NCI-H748 (cell line): ENCODE results near the gene TACC2.
"Not testable (repeated sequence)": the region's sequence is repeated elsewhere in the genome, so short reads cannot be mapped to it uniquely, and the experiment has no call there.

Experiments
- DNase-seq: peaks from one replicate; lab custom pipeline; 2025; ENCODE audit not compliant: unreplicated experiment; lab: John Stamatoyannopoulos, UW

TACC2 gene

GRCh38 chr10:122022276-122022675 is 33.3 kb downstream of the TACC2 start:
- no peak for DNase-seq

DNA sequence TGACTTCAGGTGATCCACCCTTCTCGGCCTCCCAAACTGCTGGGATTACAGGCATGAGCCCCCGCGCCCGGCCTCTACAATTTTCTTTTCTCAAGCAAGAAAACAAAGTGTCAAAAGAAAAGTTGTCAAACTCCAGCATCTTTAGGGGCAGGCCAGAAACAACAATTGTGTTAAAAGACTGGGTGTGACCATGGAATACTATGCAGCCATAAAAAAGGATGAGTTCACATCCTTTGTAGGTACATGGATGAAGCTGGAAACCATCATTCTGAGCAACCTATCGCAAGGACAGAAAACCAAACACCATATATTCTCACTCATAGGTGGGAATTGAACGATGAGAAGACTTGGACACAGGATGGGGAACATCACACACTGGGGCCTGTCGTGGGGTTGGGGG is 34.3 kb downstream of the TACC2 start:
- DNase-seq = not testable (repeated sequence)

DNA sequence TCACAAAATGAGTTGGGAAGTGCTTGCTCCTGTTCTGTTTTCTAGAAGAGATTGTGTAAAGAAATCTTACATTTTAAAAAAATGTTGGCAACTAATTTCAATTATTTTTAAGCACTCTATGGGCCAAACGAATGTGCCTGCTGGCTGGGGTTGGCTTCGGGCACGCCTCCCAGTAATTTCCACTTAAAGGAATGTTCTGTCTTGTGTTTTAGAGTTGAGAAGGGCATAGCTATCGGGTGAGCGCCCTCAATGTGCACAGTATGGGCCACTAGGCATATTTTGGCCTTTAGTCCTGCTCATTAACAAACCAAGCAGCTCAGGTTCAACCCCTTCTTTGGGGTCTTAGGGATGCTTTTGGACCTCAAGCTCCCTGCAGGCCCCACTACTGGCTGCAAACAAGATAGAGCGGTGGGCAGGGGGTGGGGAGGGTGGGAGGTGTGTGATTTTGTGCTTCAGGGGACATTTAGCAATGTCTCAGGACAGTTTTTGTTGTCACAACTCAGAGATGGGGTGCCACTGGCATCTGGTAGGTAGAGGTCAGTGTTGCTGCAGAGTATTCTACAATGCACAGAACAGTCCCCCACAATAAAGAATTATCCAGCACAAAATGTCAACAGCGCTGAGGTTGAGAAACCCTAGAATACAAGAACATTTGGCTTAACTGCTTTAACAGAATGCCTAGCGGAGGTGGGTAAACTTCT is 40.7 kb downstream of the TACC2 start:
- no peak for DNase-seq

GRCh38 chr10:122030200-122030552 is 41.2 kb downstream of the TACC2 start:
- no peak for DNase-seq

- peak; percentile 22 for DNase-seq
These were observed 44.4 kb downstream of the TACC2 start for GRCh38 chr10:122033224-122033926.

GRCh38 chr10:122034149-122034756 is 45.3 kb downstream of the TACC2 start:
- DNase-seq = no peak

GRCh38 chr10:122040786-122041185 is 51.8 kb downstream of the TACC2 start:
- DNase-seq = no peak

- DNase-seq = no peak
These were observed 53.9 kb downstream of the TACC2 start for GRCh38 chr10:122042836-122043235.

GRCh38 chr10:122044045-122044661 is 55.2 kb downstream of the TACC2 start:
- DNase-seq = peak; percentile 57

DNA sequence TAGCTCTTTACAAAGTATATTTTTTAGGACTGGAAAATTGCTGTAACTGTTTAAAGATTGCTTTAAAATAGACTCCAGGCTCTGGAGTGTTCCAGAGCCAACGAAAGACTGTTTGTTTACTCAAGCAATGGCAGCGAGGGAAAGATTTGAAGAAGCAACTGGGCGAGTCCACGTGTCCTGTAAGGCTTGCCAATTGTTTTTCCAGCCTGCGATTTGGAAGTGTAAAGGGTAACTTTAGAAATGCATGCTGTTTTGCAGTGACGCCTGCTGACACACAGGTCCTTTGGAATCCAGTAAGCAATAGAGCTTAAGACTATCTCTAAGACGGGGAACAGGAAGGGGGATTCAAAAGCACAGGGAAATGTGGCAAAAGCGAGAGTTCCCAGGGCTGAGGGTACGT is 55.8 kb downstream of the TACC2 start:
- DNase-seq = peak; percentile 7

DNA sequence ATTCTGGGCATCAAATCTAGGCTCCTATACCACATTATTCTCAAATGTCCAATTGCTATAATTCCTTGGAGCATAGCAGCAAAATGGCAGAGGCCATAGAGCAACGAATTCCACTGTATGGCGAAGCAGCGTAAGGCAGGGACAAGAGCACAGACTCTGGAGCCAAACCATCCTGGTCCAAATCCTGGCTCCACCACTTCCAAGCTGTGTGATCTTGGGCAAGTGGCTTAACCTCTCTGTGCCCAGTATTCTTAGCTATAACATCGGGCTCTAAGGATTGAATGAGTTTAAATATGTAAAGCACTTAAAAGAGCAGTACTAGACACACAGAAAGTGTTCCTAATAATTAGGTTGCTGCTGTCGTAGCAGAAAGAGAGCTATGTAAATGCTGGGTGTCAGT is 56.2 kb downstream of the TACC2 start:
- DNase-seq = no peak

GRCh38 chr10:122047560-122047959 is 58.6 kb downstream of the TACC2 start:
- DNase-seq = no peak

GRCh38 chr10:122049076-122049475 is 60.1 kb downstream of the TACC2 start:
- DNase-seq = no peak

DNA sequence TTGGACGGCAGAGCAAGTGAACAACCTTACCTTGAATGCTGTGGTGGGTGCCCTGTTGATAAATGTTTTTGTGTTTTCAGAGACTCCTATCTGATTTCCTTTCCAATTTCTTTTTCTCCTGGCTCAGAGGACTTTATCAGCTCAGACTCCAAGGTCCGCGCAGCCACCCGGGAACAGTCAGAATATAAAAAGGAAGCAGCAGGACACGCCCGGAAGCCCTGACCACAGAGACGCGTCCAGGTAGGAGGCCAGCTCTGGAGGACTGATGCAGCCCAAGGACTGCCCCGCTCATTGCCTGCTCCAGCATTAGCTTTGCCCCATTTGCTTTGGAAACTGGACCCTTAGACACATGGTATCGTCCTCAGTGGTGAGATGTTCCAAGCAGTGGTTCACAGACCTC is 61.3 kb downstream of the TACC2 start:
- DNase-seq = no peak

DNA sequence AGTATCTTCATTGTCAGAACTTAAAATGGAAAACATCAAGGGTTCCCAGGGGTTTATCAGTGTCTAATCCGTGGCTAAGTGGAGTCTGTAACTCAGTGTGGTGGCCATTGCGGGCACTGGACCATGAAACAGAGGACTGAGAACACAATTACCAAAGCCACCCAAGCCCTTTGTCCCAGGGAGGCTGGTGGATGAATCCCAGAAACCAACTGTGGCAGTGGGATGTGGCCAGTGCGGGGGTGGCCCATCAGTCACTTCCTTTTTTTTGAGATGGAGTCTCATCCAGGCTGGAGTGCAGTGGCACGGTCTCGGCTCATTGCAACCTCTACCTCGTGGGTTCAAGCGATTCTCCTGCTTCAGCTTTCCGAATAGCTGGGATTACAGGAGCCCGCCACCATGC is 61.8 kb downstream of the TACC2 start:
- DNase-seq = no peak

DNA sequence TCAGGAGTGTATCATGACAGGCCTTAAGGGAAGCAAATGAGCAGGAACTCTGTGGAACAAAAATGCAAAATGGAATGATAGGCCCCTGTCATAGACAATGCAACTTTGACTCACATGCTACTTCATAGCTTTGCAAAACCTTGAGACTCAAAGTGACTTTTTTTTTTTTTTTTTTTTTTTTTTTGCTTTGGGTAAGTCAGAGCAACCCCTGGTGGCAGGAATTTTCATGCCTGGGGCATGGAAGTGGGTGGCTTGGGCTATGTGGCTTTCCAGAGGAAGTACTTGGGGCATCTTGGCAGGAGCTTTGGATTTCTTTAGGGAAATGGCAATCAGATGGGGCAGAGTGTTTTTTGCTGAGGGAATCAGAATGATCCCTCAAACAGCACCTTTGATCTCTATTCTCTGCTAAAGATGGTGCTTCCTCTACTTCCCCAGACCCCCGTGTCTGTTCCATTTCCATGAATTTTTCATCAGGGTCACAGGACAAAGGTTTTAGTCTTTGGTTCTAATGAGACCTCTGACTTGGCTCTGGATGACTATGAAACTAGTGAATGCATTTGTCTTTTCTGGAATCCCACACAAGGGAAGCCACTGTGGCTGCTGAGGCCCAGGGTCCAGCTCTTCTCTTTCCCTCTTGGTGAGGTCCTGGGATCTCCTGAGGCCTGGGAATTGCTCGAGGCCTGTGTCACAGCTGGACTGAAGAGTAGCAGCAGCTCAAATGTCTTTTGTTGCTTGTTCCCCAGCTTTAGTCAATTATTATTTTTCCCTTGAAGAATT is 62.8 kb downstream of the TACC2 start:
- no peak for DNase-seq

DNA sequence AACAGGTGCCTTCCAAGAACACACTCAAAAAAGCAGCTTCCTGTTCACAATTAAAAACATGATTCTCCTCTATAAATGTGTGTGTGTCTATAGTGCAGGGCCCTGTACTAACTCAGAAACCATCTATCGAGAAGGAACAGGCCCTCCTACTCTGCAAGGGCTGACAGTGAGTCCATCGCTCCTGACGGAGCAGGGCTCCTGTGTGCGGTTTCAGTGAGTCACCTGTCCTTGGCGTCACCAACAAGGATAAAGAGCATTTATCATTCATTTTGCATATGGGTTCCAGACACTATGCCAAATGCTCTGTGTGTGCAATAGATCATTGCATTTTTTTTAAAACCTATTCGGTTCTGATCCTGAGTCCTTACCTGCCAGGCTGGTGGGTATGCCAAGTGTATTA is 63.7 kb downstream of the TACC2 start:
- DNase-seq = no peak

GRCh38 chr10:122053314-122053713 is 64.4 kb downstream of the TACC2 start:
- no peak for DNase-seq

DNA sequence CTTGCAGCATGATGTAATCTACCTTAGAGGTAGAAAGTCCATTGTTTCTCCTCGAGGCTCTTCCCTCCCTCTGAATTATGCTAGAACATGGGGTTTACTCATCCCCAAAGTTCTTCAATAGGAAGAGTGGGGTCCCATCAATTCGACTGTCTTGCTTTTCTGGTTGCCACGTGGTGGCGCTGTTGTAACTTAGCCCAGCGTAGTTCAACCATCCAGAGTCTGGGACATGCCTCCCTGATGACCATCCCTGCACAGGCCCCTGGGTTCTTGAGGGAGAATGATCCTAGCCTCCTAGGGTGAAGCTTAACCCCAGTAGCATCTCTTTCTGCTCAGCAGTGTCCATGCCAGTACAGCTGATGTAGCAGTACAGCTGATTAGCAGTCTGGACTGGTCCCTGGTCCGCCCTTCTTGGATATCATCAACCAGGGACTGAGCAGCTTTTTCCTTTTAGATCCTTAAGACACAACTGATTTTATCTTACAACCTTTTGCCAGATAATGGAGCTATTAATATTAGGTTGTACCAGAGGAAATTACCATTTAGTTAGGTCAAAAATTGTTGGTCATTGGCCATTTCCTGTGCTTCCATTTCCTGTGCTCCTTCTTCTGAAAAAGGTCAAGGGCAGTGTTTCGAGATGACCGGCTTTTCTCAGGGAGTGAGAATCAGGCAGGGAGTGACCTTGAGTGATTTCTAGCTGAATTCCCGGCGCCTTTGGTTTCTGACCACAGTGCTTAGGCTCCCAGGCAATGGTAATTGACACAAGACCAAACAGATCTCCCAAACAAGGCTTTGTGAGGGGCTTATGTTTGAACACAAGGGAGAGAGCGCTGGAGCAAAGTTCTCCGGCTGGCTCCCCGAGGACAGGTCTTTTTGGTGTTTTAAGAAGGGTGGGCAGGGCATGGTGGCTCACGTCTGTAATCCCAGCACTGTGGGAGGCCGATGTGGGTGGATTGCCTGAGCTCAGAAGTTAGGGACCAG is 65.4 kb downstream of the TACC2 start:
- DNase-seq = peak; percentile 39

DNA sequence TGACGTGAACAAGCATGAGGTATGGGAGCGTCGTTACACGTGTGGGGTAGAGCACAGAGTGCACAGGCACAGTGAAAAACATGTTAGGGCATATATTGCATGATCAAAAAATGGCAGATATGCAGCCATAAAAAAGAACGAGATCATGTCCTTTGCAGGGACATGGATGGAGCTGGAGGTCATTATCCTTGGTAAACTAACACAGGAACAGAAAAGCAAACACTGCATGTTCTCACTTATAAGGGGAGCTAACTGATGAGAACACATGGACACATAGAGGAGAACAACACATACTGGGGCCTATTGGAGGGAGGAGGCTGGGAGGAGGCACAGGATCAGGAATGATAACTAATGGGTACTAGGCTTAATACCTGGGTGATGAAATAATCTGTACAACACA is 66.3 kb downstream of the TACC2 start:
- DNase-seq = no peak
